Type B pancreatic cell (in vitro differentiated cells): ENCODE measurements around the gene PTPRA. TPM values are rescaled to one million over a fixed set of nuclear protein-coding genes. Genes with fewer than 3 reads are reported as not detected.
"Not testable (repeated sequence)": the region's sequence is repeated elsewhere in the genome, so short reads cannot be mapped to it uniquely, and the experiment has no call there.

Experiments
- DNase-seq: peaks from one replicate; pipeline ENCODE4 v3.0.0; 2021; ENCODE audit warnings: mixed read lengths; ENCODE audit not compliant: unreplicated experiment; ENCODE audit errors: extremely low spot score
- H3K27ac Mint-ChIP-seq: 2 replicates; pipeline ENCODE4 v1.8.0; 2021; ENCODE audit warnings: mild to moderate bottlenecking, mixed read lengths
- H3K27me3 Mint-ChIP-seq: 2 replicates; pipeline ENCODE4 v1.8.0; 2021; ENCODE audit warnings: mixed read lengths
- H3K36me3 Mint-ChIP-seq: 2 replicates; pipeline ENCODE4 v1.8.0; 2021; ENCODE audit warnings: mixed read lengths
- H3K4me1 Mint-ChIP-seq: one replicate; pipeline ENCODE4 v1.8.0; 2021; ENCODE audit warnings: mixed read lengths; ENCODE audit not compliant: unreplicated experiment
- H3K4me3 Mint-ChIP-seq: 2 replicates; pipeline ENCODE4 v1.8.0; 2021; ENCODE audit warnings: mild to moderate bottlenecking, mixed read lengths
- H3K9me3 Mint-ChIP-seq: 2 replicates; pipeline ENCODE4 v1.8.0; 2021; ENCODE audit warnings: mixed read lengths
- CTCF ChIP-seq: fragments of 200-600 bp; sonication (generic); conservative IDR thresholded peaks from 2 replicates; pipeline ENCODE4 v1.5.0; 2021; ENCODE audit warnings: antibody characterized with exemption, mild to moderate bottlenecking
- total RNA-seq: library from RNA; stranded (reverse); gene quantifications from 2 replicates; pipeline ENCODE4 v1.2.1, GENCODE V29; 2021; ENCODE audit warnings: low replicate concordance

PTPRA gene
- total RNA-seq, 1 donor from 2014 or later, result 73.8 TPM

- H3K27me3 Mint-ChIP-seq, result peaks cover 56% of the 10 kb centered on the region
- DNase-seq, result no peak
- H3K36me3 Mint-ChIP-seq, result peaks cover 5% of the 10 kb centered on the region
- no peak for TF ChIP-seq CTCF
- H3K4me1 Mint-ChIP-seq, result peaks cover 4% of the 10 kb centered on the region
- H3K4me3 Mint-ChIP-seq, result peak overlapping the region; percentile 54
- H3K27ac Mint-ChIP-seq, result peak overlapping the region; percentile 36
- H3K9me3 Mint-ChIP-seq, result no peaks in the 10 kb centered on the region
Observed at GRCh38 chr20:3074812-3075211, 201.5 kb downstream of the PTPRA start.

GRCh38 chr20:3075315-3075714 lies 202.0 kb downstream of the PTPRA start:
- not testable (repeated sequence) for H3K36me3 Mint-ChIP-seq, DNase-seq, H3K9me3 Mint-ChIP-seq, H3K4me3 Mint-ChIP-seq, H3K4me1 Mint-ChIP-seq
- Mint-ChIP-seq H3K27ac (peak overlapping the region; percentile 36), H3K27me3 (peaks cover 61% of the 10 kb centered on the region)

GRCh38 chr20:3077618-3078134 lies 204.4 kb downstream of the PTPRA start:
- DNase-seq, result no peak
- H3K27me3 Mint-ChIP-seq, result peaks cover 66% of the 10 kb centered on the region
- no peak overlapping the region for H3K27ac Mint-ChIP-seq
- H3K4me1 Mint-ChIP-seq, result peaks cover 4% of the 10 kb centered on the region
- H3K9me3 Mint-ChIP-seq, result no peaks in the 10 kb centered on the region
- no peak overlapping the region for H3K4me3 Mint-ChIP-seq
- no peaks in the 10 kb centered on the region for H3K36me3 Mint-ChIP-seq
- TF ChIP-seq CTCF, result no peak

- no peak for TF ChIP-seq CTCF
- Mint-ChIP-seq H3K4me1 (no peaks in the 10 kb centered on the region), H3K27ac (no peak overlapping the region), H3K4me3 (no peak overlapping the region), H3K36me3 (no peaks in the 10 kb centered on the region), H3K9me3 (no peaks in the 10 kb centered on the region), H3K27me3 (peaks cover 71% of the 10 kb centered on the region)
- DNase-seq, result no peak
Observed at GRCh38 chr20:3080939-3081388, 207.7 kb downstream of the PTPRA start.

GRCh38 chr20:3081641-3082040 lies 208.4 kb downstream of the PTPRA start:
- Mint-ChIP-seq H3K27ac (no peak overlapping the region), H3K4me3 (peak overlapping the region; percentile 14)

More at GRCh38 chr20:3081641-3082040, 208.4 kb downstream of the PTPRA start:
- H3K9me3 Mint-ChIP-seq, result no peaks in the 10 kb centered on the region
- peaks cover 71% of the 10 kb centered on the region for H3K27me3 Mint-ChIP-seq
- H3K4me1 Mint-ChIP-seq, result no peaks in the 10 kb centered on the region
- DNase-seq, result no peak
- TF ChIP-seq CTCF, result no peak
- H3K36me3 Mint-ChIP-seq, result no peaks in the 10 kb centered on the region
